Pericardium fibroblast (primary cell): ENCODE results near the gene PPARG. TPM values are rescaled to one million over a fixed set of nuclear protein-coding genes. Genes with fewer than 3 reads are reported as not detected.

Experiments used
- total RNA-seq: library from RNA; depleted of rRNA; stranded (reverse); fragments of >200 nt; gene quantifications from 2 replicates; pipeline ENCODE4 v1.2.3, GENCODE V29; 2015

Gene PPARG
- 16.6 and 44.0 TPM in 2 replicates for total RNA-seq

DNA sequence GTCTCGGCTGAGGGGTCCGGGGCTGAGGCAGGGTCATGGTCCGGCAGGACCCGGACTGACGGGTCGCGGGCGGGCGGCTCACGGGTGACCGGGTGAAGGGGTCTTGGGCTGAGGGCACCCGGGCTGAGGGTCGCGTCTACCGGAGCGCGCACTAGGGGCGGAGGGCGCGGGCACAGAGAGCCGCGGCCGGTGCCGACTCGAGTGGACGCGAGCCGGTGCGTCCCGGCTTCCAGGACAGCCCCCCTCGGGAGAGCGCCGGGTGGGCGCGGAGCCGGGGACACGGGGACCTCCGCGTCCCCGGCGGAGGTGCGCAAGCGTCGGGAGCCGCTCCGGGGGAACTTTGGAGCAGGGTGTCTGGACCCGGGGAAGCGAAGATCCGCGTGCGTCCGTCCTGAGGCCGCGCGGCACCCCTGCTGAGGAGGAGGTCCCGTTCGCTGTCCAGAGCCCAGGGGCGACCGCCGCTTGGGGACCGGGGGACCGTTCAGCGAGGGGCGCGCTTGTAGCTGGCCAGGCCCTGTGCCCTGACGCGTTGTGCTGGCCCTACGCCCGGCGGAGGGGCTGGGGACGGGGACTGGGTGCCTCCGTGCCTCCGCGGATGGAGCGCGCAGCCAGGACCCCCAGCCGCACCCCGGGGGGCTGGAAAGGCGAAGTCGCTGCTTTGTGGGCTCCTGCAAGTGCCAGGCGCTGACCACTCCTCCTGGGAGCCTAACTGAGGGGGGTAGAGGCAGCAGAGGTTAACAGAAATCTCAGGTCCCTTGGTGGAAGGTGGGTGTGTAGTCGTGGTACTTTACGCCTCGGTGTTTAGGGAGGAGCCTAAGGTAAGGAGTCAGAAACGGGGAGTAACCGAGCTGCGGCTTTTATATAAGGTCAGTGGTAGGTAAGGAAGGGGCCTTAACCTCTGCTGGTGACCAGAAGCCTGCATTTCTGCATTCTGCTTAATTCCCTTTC is at the start of gene PPARG:
TSS of gene PPARG (plus strand) at position 889 of the 948 bp plus-strand sequence. CDS start 90,642 bp downstream, outside the sequence.

Other genes starting within 250 kb of the PPARG start
- 13.1 and 13.7 TPM in 2 replicates for gene TIMP4, start 130.2 kb upstream of the PPARG start, total RNA-seq
- 6.9 and 12.4 TPM in 2 replicates for gene TSEN2, start 195.4 kb downstream of the PPARG start, total RNA-seq